GM12892 (cell line): Measurements from ENCODE around the gene PSMD3.
A peak's percentile ranks its signal among the peaks of the same experiment; 100 is the strongest.

Experiments
- POLR2A ChIP-seq: IDR thresholded peaks from 2 replicates; pipeline ENCODE4 v1.6.1; 2011; ENCODE audit warnings: low read depth, low read length, control low read depth
- POLR2AphosphoS5 ChIP-seq: IDR thresholded peaks from 2 replicates; pipeline ENCODE4 v1.6.1; 2011; ENCODE audit warnings: low read depth, low read length, control low read depth
- TAF1 ChIP-seq: IDR thresholded peaks from 2 replicates; pipeline ENCODE4 v1.6.1; 2011; ENCODE audit warnings: low read depth, mild to moderate bottlenecking, control low read depth, low read length, borderline replicate concordance

GRCh38 chr17:40018211-40019121 lies 37.9 kb downstream of the PSMD3 start:
- peak; percentile 18; the same call in 1 of the 2 replicates for TF ChIP-seq POLR2A
- no peak; the same call in 1 of the 2 replicates for TF ChIP-seq POLR2AphosphoS5
- no peak for TF ChIP-seq TAF1
